Measurements from ENCODE around the gene RDH12.
A peak's percentile ranks its signal among the peaks of the same experiment; 100 is the strongest.

RDH12 gene

DNA sequence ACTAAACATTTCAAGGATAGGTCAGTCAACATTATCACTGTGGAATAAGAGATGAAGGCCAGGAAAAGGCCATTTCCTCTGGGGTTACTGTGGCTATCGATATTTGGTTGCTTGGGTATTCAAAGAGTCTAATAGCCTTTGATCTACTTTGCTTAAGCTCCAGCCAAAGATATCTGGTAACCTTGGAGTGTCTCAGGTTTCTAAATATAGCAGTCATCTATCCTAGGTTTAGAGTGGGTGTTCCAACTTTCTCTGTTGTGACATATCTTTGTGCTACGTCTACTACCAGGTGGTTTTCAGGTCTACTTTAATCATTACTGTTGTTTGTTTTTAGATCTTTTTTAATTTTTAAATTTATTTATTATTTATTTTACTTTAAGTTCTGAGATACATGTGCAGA, 42.4 kb downstream of the RDH12 start:
- Mint-ChIP-seq H3K27ac (no peak overlapping the region), H3K27me3 (ENCODE audit: low read depth, poor library complexity) (peaks cover 10% of the 10 kb centered on the region), H3K4me3 (no peak overlapping the region), H3K36me3 (ENCODE audit: low read depth) (peaks cover 35% of the 10 kb centered on the region), H3K9me3 (no peaks in the 10 kb centered on the region), H3K4me1 (no peaks in the 10 kb centered on the region)
- DNase-seq, result no peak
- TF ChIP-seq, protein P1, sequence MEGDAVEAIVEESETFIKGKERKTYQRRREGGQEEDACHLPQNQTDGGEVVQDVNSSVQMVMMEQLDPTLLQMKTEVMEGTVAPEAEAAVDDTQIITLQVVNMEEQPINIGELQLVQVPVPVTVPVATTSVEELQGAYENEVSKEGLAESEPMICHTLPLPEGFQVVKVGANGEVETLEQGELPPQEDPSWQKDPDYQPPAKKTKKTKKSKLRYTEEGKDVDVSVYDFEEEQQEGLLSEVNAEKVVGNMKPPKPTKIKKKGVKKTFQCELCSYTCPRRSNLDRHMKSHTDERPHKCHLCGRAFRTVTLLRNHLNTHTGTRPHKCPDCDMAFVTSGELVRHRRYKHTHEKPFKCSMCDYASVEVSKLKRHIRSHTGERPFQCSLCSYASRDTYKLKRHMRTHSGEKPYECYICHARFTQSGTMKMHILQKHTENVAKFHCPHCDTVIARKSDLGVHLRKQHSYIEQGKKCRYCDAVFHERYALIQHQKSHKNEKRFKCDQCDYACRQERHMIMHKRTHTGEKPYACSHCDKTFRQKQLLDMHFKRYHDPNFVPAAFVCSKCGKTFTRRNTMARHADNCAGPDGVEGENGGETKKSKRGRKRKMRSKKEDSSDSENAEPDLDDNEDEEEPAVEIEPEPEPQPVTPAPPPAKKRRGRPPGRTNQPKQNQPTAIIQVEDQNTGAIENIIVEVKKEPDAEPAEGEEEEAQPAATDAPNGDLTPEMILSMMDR (IDR thresholded peaks at IDR 0.05), result no peak

DNA sequence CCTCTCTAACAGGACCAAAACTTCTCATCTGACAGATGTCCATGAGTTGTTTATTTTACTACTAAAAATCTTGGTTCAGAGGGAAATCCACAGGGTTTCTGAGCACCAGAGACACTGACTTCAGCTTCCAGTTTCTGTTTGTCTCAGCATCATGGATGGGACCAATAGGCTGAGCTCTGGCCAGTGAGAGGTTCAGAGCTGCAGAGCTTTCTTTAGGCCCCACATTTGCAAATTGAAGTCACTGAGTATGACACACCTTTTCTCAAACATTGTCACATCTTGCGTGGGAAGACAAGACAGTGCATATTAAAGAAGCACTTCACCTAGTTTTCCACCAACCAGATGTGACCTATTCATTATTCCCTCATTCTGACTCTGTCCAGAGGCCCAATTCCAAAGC, 45.2 kb downstream of the RDH12 start:
- DNase-seq, result no peak
- Mint-ChIP-seq H3K9me3 (no peaks in the 10 kb centered on the region), H3K4me1 (no peaks in the 10 kb centered on the region), H3K27me3 (ENCODE audit: low read depth, poor library complexity) (peaks cover 10% of the 10 kb centered on the region), H3K27ac (peak overlapping the region; percentile 90), H3K36me3 (ENCODE audit: low read depth) (peaks cover 56% of the 10 kb centered on the region), H3K4me3 (no peak overlapping the region)
- TF ChIP-seq, protein P1 (IDR thresholded peaks at IDR 0.05), result no peak

DNA sequence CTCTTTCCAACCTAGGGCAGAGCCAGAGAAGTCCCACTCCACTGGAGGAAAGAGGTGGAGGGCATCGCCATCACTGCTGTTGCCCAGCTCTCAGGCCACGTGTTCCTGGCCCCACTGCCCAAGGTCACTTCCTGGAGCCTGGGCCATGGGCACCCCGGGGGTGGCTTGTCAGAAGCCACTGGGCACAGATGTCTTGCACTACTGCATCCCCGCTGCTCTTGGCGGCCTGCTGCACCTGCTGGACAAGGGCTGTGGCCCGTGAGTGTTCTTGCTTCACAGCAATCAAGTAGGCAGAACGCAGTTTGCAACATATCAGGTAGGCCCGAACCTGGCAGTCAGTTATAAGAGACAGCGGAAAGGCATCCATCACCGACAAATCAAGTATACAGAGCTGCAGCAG, 46.6 kb downstream of the RDH12 start:
- H3K36me3 Mint-ChIP-seq (ENCODE audit: low read depth), result peaks cover 62% of the 10 kb centered on the region
- TF ChIP-seq, protein P1 (IDR thresholded peaks at IDR 0.05), result no peak
- DNase-seq, result no peak
- H3K4me3 Mint-ChIP-seq, result no peak overlapping the region
- no peaks in the 10 kb centered on the region for H3K9me3 Mint-ChIP-seq
- no peaks in the 10 kb centered on the region for H3K4me1 Mint-ChIP-seq
- no peak overlapping the region for H3K27ac Mint-ChIP-seq
- peaks cover 3% of the 10 kb centered on the region for H3K27me3 Mint-ChIP-seq (ENCODE audit: low read depth, poor library complexity)

DNA sequence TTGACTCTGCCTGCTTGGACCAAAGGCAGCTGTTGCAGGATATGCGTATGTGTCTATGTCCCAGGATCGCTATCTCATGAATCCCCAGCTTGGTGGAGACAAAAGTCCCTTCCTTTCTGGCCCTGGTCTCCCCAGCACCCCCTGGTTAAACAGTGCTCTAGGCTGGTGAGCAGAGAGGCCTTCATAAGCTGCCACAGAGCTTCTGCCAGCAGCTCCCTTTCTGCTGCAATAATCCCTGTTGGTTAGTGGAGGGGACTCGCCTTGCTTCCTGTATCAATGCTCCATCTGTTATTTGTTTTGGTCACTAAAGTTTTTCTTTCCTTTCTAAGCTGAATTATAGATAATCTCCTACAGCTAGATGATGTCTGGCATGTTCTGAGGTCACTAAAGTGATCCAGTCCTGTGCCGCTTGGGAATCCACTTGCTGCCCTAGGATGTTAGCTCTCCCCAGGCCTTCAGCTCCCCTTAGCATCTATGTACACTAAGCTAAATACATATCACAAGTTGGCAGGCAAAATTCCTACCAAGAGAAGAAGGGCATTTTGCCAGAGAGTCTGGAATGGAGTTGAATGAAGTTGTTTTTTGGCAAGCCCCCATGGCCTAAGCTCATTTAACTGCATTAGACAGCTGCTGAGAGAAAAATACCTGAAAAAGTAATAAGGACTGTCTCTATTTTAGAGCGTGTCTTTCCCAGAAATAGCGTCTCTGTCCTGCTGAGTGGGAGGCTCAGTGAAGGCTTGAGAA, 47.8 kb downstream of the RDH12 start:
- TF ChIP-seq, protein P1 (IDR thresholded peaks at IDR 0.05), result no peak
- H3K9me3 Mint-ChIP-seq, result no peaks in the 10 kb centered on the region
- H3K36me3 Mint-ChIP-seq (ENCODE audit: low read depth), result peaks cover 74% of the 10 kb centered on the region
- no peak for DNase-seq
- H3K27ac Mint-ChIP-seq, result no peak overlapping the region
- H3K4me1 Mint-ChIP-seq, result no peaks in the 10 kb centered on the region
- no peak overlapping the region for H3K4me3 Mint-ChIP-seq
- H3K27me3 Mint-ChIP-seq (ENCODE audit: low read depth, poor library complexity), result peaks cover under 1% of the 10 kb centered on the region

DNA sequence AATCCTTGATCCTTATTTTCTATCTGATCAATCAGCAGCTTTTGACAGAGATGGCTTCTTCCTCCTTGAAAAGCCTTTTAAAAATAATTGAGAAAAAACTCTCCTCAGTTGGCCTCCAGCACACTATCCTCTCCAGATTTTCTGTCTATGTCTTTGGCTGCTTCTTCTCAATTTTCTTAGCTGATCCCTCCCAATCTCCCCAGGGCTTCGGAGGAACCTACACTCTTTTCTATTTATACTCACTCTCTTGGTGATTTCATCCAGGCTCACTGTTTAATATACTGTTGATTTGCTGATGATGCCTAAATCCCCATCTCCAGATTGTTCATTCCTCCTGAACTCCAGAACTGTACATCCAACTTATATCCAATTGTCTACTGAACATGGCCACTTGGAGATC, 54.8 kb downstream of the RDH12 start:
- Mint-ChIP-seq H3K4me1 (peaks cover 16% of the 10 kb centered on the region), H3K4me3 (no peak overlapping the region), H3K36me3 (ENCODE audit: low read depth) (peaks cover 64% of the 10 kb centered on the region), H3K27ac (no peak overlapping the region), H3K9me3 (no peaks in the 10 kb centered on the region), H3K27me3 (ENCODE audit: low read depth, poor library complexity) (no peaks in the 10 kb centered on the region)
- no peak for DNase-seq
- TF ChIP-seq, protein P1 (IDR thresholded peaks at IDR 0.05), result no peak

DNA sequence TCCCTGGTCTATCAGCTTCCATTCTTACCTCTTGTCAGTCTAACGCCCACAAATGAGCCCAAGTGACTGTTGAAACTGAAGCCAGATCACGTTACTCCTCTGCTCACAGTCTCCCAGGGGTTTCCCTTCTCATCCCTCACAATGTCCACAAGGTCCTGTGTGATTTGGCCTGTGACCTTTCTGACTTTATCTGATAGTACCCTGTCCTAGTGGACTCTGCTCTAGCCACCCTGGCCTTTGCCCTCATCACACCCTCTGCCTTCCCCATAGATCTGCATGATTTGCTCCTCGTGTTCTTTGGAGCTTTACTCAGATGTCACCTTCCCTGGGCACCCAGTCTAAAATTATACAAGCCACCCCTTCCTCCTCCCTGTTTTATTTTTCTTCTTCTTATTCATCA, 55.5 kb downstream of the RDH12 start:
- Mint-ChIP-seq H3K9me3 (no peaks in the 10 kb centered on the region), H3K4me1 (peaks cover 16% of the 10 kb centered on the region), H3K36me3 (ENCODE audit: low read depth) (peaks cover 59% of the 10 kb centered on the region), H3K27me3 (ENCODE audit: low read depth, poor library complexity) (no peaks in the 10 kb centered on the region), H3K27ac (peak overlapping the region; percentile 83), H3K4me3 (no peak overlapping the region)
- no peak for DNase-seq
- TF ChIP-seq, protein P1 (IDR thresholded peaks at IDR 0.05), result no peak

All from nephron progenitor cell (in vitro differentiated cells).